ENCODE data around the gene INHBA. TPM values are rescaled to one million over a fixed set of nuclear protein-coding genes. Genes with fewer than 3 reads are reported as not detected.

Gene INHBA
- total and polyA plus RNA-seq, 9 of the 15 experiments (the other 6 are each of a cell fraction or from before 2014, with no cell fraction given), result 0.02 to 0.04 TPM; not detected in 7

DNA sequence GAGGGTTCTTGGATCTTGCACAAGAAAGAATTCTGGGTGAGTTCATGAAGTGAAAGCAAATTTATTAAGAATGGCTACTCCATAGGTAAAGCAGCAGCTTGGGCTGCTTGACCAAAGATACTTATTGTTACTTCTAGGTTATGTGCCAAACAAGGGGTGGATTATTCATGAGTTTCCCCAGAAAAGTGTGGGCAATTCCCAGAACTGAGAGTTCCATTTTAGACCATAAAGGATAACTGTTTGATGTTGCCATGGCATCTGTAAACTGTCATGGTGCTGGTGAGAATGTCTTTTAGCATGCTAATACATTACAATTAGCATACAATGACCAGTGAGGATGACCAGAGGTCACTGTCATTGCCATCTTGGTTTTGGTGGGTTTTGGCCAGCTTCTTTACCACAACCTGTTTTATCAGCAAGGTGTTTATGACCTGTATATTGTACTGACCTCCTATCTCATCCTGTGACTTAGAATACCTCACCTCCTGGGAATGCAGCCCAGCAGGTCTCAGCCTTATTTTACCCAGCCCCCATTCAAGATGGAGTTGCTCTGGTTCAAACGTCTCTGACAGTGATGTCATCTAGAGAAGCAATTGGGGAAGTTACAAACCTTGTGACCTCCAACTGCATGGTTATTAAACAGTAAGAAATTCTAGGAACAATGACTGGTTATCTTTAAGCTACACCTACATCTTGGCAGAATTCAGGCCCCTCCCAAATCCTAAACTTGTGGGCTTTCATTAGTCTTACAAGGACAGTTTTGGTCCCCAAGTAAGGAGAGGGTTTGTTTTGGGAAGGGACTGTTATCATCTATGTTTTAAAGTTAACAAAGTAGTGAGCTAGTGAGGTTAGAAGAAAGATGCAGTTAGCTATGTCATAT, 48.0 kb upstream of the INHBA start (continued):
- TF ChIP-seq, protein P1, sequence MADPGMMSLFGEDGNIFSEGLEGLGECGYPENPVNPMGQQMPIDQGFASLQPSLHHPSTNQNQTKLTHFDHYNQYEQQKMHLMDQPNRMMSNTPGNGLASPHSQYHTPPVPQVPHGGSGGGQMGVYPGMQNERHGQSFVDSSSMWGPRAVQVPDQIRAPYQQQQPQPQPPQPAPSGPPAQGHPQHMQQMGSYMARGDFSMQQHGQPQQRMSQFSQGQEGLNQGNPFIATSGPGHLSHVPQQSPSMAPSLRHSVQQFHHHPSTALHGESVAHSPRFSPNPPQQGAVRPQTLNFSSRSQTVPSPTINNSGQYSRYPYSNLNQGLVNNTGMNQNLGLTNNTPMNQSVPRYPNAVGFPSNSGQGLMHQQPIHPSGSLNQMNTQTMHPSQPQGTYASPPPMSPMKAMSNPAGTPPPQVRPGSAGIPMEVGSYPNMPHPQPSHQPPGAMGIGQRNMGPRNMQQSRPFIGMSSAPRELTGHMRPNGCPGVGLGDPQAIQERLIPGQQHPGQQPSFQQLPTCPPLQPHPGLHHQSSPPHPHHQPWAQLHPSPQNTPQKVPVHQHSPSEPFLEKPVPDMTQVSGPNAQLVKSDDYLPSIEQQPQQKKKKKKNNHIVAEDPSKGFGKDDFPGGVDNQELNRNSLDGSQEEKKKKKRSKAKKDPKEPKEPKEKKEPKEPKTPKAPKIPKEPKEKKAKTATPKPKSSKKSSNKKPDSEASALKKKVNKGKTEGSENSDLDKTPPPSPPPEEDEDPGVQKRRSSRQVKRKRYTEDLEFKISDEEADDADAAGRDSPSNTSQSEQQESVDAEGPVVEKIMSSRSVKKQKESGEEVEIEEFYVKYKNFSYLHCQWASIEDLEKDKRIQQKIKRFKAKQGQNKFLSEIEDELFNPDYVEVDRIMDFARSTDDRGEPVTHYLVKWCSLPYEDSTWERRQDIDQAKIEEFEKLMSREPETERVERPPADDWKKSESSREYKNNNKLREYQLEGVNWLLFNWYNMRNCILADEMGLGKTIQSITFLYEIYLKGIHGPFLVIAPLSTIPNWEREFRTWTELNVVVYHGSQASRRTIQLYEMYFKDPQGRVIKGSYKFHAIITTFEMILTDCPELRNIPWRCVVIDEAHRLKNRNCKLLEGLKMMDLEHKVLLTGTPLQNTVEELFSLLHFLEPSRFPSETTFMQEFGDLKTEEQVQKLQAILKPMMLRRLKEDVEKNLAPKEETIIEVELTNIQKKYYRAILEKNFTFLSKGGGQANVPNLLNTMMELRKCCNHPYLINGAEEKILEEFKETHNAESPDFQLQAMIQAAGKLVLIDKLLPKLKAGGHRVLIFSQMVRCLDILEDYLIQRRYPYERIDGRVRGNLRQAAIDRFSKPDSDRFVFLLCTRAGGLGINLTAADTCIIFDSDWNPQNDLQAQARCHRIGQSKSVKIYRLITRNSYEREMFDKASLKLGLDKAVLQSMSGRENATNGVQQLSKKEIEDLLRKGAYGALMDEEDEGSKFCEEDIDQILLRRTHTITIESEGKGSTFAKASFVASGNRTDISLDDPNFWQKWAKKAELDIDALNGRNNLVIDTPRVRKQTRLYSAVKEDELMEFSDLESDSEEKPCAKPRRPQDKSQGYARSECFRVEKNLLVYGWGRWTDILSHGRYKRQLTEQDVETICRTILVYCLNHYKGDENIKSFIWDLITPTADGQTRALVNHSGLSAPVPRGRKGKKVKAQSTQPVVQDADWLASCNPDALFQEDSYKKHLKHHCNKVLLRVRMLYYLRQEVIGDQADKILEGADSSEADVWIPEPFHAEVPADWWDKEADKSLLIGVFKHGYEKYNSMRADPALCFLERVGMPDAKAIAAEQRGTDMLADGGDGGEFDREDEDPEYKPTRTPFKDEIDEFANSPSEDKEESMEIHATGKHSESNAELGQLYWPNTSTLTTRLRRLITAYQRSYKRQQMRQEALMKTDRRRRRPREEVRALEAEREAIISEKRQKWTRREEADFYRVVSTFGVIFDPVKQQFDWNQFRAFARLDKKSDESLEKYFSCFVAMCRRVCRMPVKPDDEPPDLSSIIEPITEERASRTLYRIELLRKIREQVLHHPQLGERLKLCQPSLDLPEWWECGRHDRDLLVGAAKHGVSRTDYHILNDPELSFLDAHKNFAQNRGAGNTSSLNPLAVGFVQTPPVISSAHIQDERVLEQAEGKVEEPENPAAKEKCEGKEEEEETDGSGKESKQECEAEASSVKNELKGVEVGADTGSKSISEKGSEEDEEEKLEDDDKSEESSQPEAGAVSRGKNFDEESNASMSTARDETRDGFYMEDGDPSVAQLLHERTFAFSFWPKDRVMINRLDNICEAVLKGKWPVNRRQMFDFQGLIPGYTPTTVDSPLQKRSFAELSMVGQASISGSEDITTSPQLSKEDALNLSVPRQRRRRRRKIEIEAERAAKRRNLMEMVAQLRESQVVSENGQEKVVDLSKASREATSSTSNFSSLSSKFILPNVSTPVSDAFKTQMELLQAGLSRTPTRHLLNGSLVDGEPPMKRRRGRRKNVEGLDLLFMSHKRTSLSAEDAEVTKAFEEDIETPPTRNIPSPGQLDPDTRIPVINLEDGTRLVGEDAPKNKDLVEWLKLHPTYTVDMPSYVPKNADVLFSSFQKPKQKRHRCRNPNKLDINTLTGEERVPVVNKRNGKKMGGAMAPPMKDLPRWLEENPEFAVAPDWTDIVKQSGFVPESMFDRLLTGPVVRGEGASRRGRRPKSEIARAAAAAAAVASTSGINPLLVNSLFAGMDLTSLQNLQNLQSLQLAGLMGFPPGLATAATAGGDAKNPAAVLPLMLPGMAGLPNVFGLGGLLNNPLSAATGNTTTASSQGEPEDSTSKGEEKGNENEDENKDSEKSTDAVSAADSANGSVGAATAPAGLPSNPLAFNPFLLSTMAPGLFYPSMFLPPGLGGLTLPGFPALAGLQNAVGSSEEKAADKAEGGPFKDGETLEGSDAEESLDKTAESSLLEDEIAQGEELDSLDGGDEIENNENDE (IDR thresholded peaks at IDR 0.05; ENCODE audit: low read depth, low read length), result no peak
- peak; percentile 93 for TF ChIP-seq ZBTB17 (CRISPR knock-in tag; IDR thresholded peaks at IDR 0.05)
- no peak for TF ChIP-seq TOE1 (IDR thresholded peaks at IDR 0.05; ENCODE audit: borderline replicate concordance)
- no peak for TF ChIP-seq TOE1 (CRISPR knock-in tag; IDR thresholded peaks at IDR 0.05; ENCODE audit: borderline replicate concordance, low read depth)
- no peak for TF ChIP-seq RFX5 (IDR thresholded peaks at IDR 0.05; ENCODE audit: low read depth, low read length)
- no peak for TF ChIP-seq ARHGAP35 (IDR thresholded peaks at IDR 0.05; ENCODE audit: partially characterized antibody)
- TF ChIP-seq SOX6 (IDR thresholded peaks at IDR 0.05), result no peak
- TF ChIP-seq IFI16 (CRISPR knock-in tag; IDR thresholded peaks at IDR 0.05), result no peak
- no peak for TF ChIP-seq CBX3 (IDR thresholded peaks at IDR 0.05; ENCODE audit: borderline replicate concordance in 1 of 2, low read length in 2 of 2)
- TF ChIP-seq GTF2E2 (tag; IDR thresholded peaks at IDR 0.05), result no peak
- no peak for TF ChIP-seq ZNF232 (CRISPR knock-in tag; IDR thresholded peaks at IDR 0.05)
- no peak for TF ChIP-seq HDAC3 (IDR thresholded peaks at IDR 0.05; ENCODE audit: borderline replicate concordance, partially characterized antibody)
- TF ChIP-seq PTRF (tag; IDR thresholded peaks at IDR 0.05), result 0 out of 2 replicates have a peak, but pooled peaks have one; percentile 42
- no peak for TF ChIP-seq KLF16 (IDR thresholded peaks at IDR 0.05)
- no peak for TF ChIP-seq PTTG1 (tag; IDR thresholded peaks at IDR 0.05; ENCODE audit: low read depth)
- no peak for TF ChIP-seq ZC3H8 (IDR thresholded peaks at IDR 0.05)
